IMR-90 (cell line): ENCODE results near the gene GALNT14. TPM values are rescaled to one million over a fixed set of nuclear protein-coding genes. Genes with fewer than 3 reads are reported as not detected.

ENCODE experiments used
- ATAC-seq: fragments of 200-7000 bp; cut with Tn5 transposase; 2 replicates; pipeline ENCODE4 v1.9.1; 2020; ENCODE audit warnings: low read depth, mild to moderate bottlenecking, moderate library complexity
- BruUV-seq: library from RNA; stranded (reverse); fragments of 400-500 nt; replicated peaks from 2 replicates; lab custom pipeline; 2021; lab: Mats Ljungman, UMichigan
- CTCF ChIA-PET: fragments of 300-600 bp; formaldehyde crosslinking; extraction: SDS; loops from one replicate; lab custom pipeline; 2021; ENCODE audit warnings: antibody characterized with exemption; lab: Yijun Ruan, JAX
- POLR2A ChIA-PET: fragments of 300-600 bp; sonication (Branson Sonifier 250); formaldehyde crosslinking; loops from one replicate; lab custom pipeline; 2022; ENCODE audit warnings: antibody characterized with exemption; ENCODE audit not compliant: unreplicated experiment; lab: Charles Lee
- DNase-seq: peaks from one replicate; pipeline ENCODE4 v3.0.0; 2013
- H2AFZ ChIP-seq: replicated peaks from 2 replicates; pipeline ENCODE3; 2013; ENCODE audit warnings: low read length, mild to moderate bottlenecking; ENCODE audit not compliant: poor library complexity
- H2AK5ac ChIP-seq: 2 replicates; pipeline ENCODE4 v1.6.1; 2013; ENCODE audit warnings: low read depth, low read length, inconsistent platforms
- H2AK9ac ChIP-seq: replicated peaks from 2 replicates; pipeline ENCODE3; 2013; ENCODE audit warnings: mild to moderate bottlenecking, low read depth, low read length, moderate library complexity; ENCODE audit not compliant: poor library complexity
- H2BK120ac ChIP-seq: 2 replicates; pipeline ENCODE4 v1.6.1; 2013; ENCODE audit warnings: low read depth, low read length, inconsistent platforms
- H2BK15ac ChIP-seq: 3 replicates; pipeline ENCODE4 v1.6.1; 2013; ENCODE audit warnings: low read depth, low read length, inconsistent platforms
- H2BK20ac ChIP-seq: 2 replicates; pipeline ENCODE4 v1.6.1; 2013; ENCODE audit warnings: low read depth, mild to moderate bottlenecking, inconsistent platforms, low read length, moderate library complexity
- H2BK5ac ChIP-seq: 2 replicates; pipeline ENCODE4 v1.6.1; 2013; ENCODE audit warnings: mild to moderate bottlenecking, low read depth, low read length, inconsistent platforms; ENCODE audit not compliant: poor library complexity, severe bottlenecking
- H3K14ac ChIP-seq: replicated peaks from 2 replicates; pipeline ENCODE4 v1.6.1; 2013; ENCODE audit warnings: low read depth, low read length, inconsistent platforms
- H3K18ac ChIP-seq: 2 replicates; pipeline ENCODE4 v1.6.1; 2013; ENCODE audit warnings: low read depth, low read length, control low read depth
- H3K23ac ChIP-seq: 2 replicates; pipeline ENCODE4 v1.6.1; 2013; ENCODE audit warnings: low read depth, low read length, inconsistent platforms
- H3K27ac ChIP-seq: 2 replicates; pipeline ENCODE4 v1.5.1; 2013; ENCODE audit warnings: mild to moderate bottlenecking, control low read depth, low read length; ENCODE audit not compliant: insufficient read depth
- H3K27me3 ChIP-seq: 2 replicates; pipeline ENCODE4 v1.6.1; 2013; ENCODE audit warnings: low read length; ENCODE audit not compliant: control insufficient read depth, insufficient read depth
- H3K36me3 ChIP-seq: 2 replicates; pipeline ENCODE4 v1.6.1; 2013; ENCODE audit warnings: low read length, mixed read lengths; ENCODE audit not compliant: control insufficient read depth, insufficient read depth
- H3K4ac ChIP-seq: 2 replicates; pipeline ENCODE4 v1.6.1; 2013; ENCODE audit warnings: low read depth, low read length, inconsistent platforms
- H3K4me1 ChIP-seq: 2 replicates; pipeline ENCODE4 v1.6.1; 2013; ENCODE audit warnings: low read length, mixed read lengths; ENCODE audit not compliant: control insufficient read depth, insufficient read depth
- H3K4me2 ChIP-seq: 2 replicates; pipeline ENCODE4 v1.6.1; 2013; ENCODE audit warnings: low read depth, mild to moderate bottlenecking, control low read depth, low read length, moderate library complexity
- H3K4me3 ChIP-seq: 2 replicates; pipeline ENCODE4 v1.5.1; 2013; ENCODE audit warnings: low read depth, mild to moderate bottlenecking, control low read depth, low read length, moderate library complexity; ENCODE audit not compliant: insufficient read depth
- H3K56ac ChIP-seq: 2 replicates; pipeline ENCODE4 v1.6.1; 2013; ENCODE audit warnings: low read length, inconsistent platforms; ENCODE audit not compliant: insufficient read depth; ENCODE audit errors: extremely low read depth
- H3K79me1 ChIP-seq, 2 experiments: 2 replicates each; pipeline ENCODE4 v1.6.1; 2013; ENCODE audit warnings: low read length in 2 of 2, inconsistent platforms in 1 of 2, low read depth in 1 of 2
- H3K9ac ChIP-seq: 2 replicates; pipeline ENCODE4 v1.6.1; 2013; ENCODE audit warnings: low read depth, low read length, control low read depth
- H3K9me1 ChIP-seq: 2 replicates; pipeline ENCODE4 v1.6.1; 2013; ENCODE audit warnings: low read length, inconsistent platforms; ENCODE audit not compliant: insufficient read depth
- H3K9me3 ChIP-seq: 2 replicates; pipeline ENCODE4 v1.6.1; 2013; ENCODE audit warnings: low read length; ENCODE audit not compliant: control insufficient read depth, insufficient read depth
- H4K20me1 ChIP-seq: 2 replicates; pipeline ENCODE4 v1.6.1; 2013; ENCODE audit warnings: low read length, inconsistent platforms; ENCODE audit not compliant: insufficient read depth
- H4K5ac ChIP-seq: 2 replicates; pipeline ENCODE4 v1.6.1; 2013; ENCODE audit warnings: mild to moderate bottlenecking, low read depth, low read length, control low read depth
- H4K8ac ChIP-seq, 2 experiments: 2 replicates each; pipeline ENCODE4 v1.6.1; 2013; ENCODE audit warnings: low read depth in 2 of 2, low read length in 2 of 2, control low read depth in 1 of 2, inconsistent platforms in 1 of 2
- H4K91ac ChIP-seq: 2 replicates; pipeline ENCODE4 v1.6.1; 2013; ENCODE audit warnings: low read depth, low read length, inconsistent platforms; ENCODE audit not compliant: insufficient read depth
- BHLHE40 ChIP-seq: fragments of 150-350 bp; IDR thresholded peaks from 2 replicates; pipeline ENCODE4 v1.6.1; 2016; ENCODE audit warnings: mild to moderate bottlenecking, low read depth, low read length
- CHD1 ChIP-seq: IDR thresholded peaks from 2 replicates; pipeline ENCODE4 v1.6.1; 2012; ENCODE audit warnings: low read depth, low read length, improper control_type of control experiment
- FOS ChIP-seq: fragments of 150-350 bp; IDR thresholded peaks from 2 replicates; pipeline ENCODE4 v1.6.1; 2016; ENCODE audit warnings: low read depth, low read length
- MAFK ChIP-seq: IDR thresholded peaks from 2 replicates; pipeline ENCODE4 v1.6.1; 2012; ENCODE audit warnings: low read depth, low read length, improper control_type of control experiment
- MAZ ChIP-seq: IDR thresholded peaks from 2 replicates; pipeline ENCODE4 v1.6.1; 2012; ENCODE audit warnings: low read depth, mild to moderate bottlenecking, low read length, improper control_type of control experiment, moderate library complexity, borderline replicate concordance
- MXI1 ChIP-seq: IDR thresholded peaks from 2 replicates; pipeline ENCODE4 v1.6.1; 2012; ENCODE audit warnings: low read depth, mild to moderate bottlenecking, low read length, moderate library complexity, borderline replicate concordance
- NFE2L2 ChIP-seq: fragments of 150-350 bp; IDR thresholded peaks from 2 replicates; pipeline ENCODE4 v1.6.1; 2016; ENCODE audit warnings: low read depth, mild to moderate bottlenecking, low read length
- RAD21 ChIP-seq: IDR thresholded peaks from 2 replicates; pipeline ENCODE4 v1.6.1; 2012; ENCODE audit warnings: low read length, improper control_type of control experiment
- RCOR1 ChIP-seq: IDR thresholded peaks from 2 replicates; pipeline ENCODE4 v1.6.1; 2012; ENCODE audit warnings: mild to moderate bottlenecking, low read length, improper control_type of control experiment; ENCODE audit not compliant: insufficient replicate concordance
- RFX5 ChIP-seq: IDR thresholded peaks from 2 replicates; pipeline ENCODE4 v1.8.0; 2012; ENCODE audit warnings: low read depth, mild to moderate bottlenecking, low read length, moderate library complexity
- SMC3 ChIP-seq: fragments of 150-350 bp; IDR thresholded peaks from 2 replicates; pipeline ENCODE4 v1.6.1; 2016; ENCODE audit warnings: low read depth, mild to moderate bottlenecking, antibody characterized with exemption, low read length, moderate library complexity
- WGBS, 2 experiments: methylation state at CpG; one replicate each; pipeline versions ENCODE4 v1.1.5 to v1.1.7; 2013; ENCODE audit warnings: missing lambda C conversion rate in 2 of 2; ENCODE audit not compliant: insufficient read length in 1 of 2; ENCODE audit errors: extremely low coverage in 2 of 2; 5-methylcytosine and 5-hydroxymethylcytosine counted together
- dilution Hi-C: fragments of 300-500 bp; cut with HindIII; formaldehyde crosslinking; loops from one replicate; pipeline ENCODE4 v1.14.3; 2018; ENCODE audit warnings: low sequenced_read_pairs; ENCODE audit not compliant: unreplicated experiment
- in situ Hi-C: fragments of 300-500 bp; cut with MboI; formaldehyde crosslinking; loops from 3 replicates; pipeline ENCODE4 v1.14.3; 2019; ENCODE audit warnings: low sequenced_read_pairs, inconsistent platforms, mixed read lengths
- intact Hi-C: fragments of 100-400 bp; cut with micrococcal nuclease; formaldehyde crosslinking; loops from 2 replicates; pipeline ENCODE4 v1.10.0; 2022
- polyA plus RNA-seq, 3 experiments: library from polyadenylated mRNA; depleted of rRNA; stranded (reverse); fragments of >200 nt; gene quantifications; 2 replicates each; pipeline ENCODE4 v1.2.3, GENCODE V29; 2012; ENCODE audit warnings: low replicate concordance in 1 of 3
- total RNA-seq: library from RNA; depleted of rRNA; stranded (reverse); fragments of >200 nt; gene quantifications from 2 replicates; pipeline ENCODE4 v1.2.3, GENCODE V29; 2012
- TF ChIP-seq, protein P1 (sequence below): conservative IDR thresholded peaks from 2 replicates; pipeline ENCODE4 v1.5.1; 2012; ENCODE audit warnings: mild to moderate bottlenecking, low read depth, low read length, improper control_type of control experiment
- TF ChIP-seq, protein P2 (sequence below): fragments of 150-350 bp; IDR thresholded peaks from 2 replicates; pipeline ENCODE4 v1.6.1; 2016; ENCODE audit warnings: low read depth, mild to moderate bottlenecking, low read length, moderate library complexity, borderline replicate concordance

Gene GALNT14
- total and polyA plus RNA-seq, 2 of the 4 experiments (the other 2 are of a cell fraction), result 0.15 to 0.18 TPM

DNA sequence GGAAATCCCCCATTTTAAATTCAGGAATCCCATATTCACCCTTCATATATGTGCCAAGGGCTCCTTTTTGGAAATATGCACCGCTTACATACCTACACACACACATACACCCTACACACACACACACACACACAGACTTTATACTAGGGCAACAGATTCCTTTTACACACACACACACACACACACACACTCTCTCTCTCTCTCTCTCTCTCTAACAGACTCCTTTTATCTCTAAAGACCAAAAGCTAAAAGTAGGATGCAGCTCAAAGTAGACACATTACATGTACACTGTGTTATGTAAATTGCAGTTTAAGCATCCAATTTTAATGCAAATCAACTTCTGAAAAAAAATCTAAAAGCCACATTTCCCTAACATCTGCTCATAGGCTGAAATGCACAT lies 200.0 kb downstream of the GALNT14 start:
- Histone ChIP-seq H4K5ac (no peak overlapping the region), H3K27ac (no peak overlapping the region), H4K91ac (no peak overlapping the region), H3K27me3 (no peaks in the 10 kb centered on the region; the same call in 1 of the 2 replicates), H2BK15ac (no peak overlapping the region), H3K4me3 (no peak overlapping the region), H2AFZ (no peak overlapping the region), H3K36me3 (no peaks in the 10 kb centered on the region), H3K18ac (no peak overlapping the region), H3K4me1 (no peaks in the 10 kb centered on the region), H2BK20ac (no peak overlapping the region), H4K8ac (no peak overlapping the region), H2BK120ac (no peak overlapping the region), H3K79me1 (no peaks in the 10 kb centered on the region), H3K23ac (no peak overlapping the region), H3K14ac (no peak overlapping the region), H3K4me2 (no peak overlapping the region), H2AK9ac (no peak overlapping the region), H3K56ac (no peak overlapping the region), H3K4ac (no peak overlapping the region), H3K9me1 (no peaks in the 10 kb centered on the region), H2AK5ac (no peak overlapping the region), H3K9me3 (no peaks in the 10 kb centered on the region), H2BK5ac (no peak overlapping the region), H4K20me1 (no peaks in the 10 kb centered on the region), H3K9ac (no peak overlapping the region)
- ATAC-seq, result no peak
- TF ChIP-seq FOS (no peak), SMC3 (no peak), NFE2L2 (no peak), CHD1 (no peak), BHLHE40 (no peak), RFX5 (no peak), MAFK (no peak), RCOR1 (no peak), MXI1 (no peak), RAD21 (no peak), MAZ (no peak)
- TF ChIP-seq, protein P1, sequence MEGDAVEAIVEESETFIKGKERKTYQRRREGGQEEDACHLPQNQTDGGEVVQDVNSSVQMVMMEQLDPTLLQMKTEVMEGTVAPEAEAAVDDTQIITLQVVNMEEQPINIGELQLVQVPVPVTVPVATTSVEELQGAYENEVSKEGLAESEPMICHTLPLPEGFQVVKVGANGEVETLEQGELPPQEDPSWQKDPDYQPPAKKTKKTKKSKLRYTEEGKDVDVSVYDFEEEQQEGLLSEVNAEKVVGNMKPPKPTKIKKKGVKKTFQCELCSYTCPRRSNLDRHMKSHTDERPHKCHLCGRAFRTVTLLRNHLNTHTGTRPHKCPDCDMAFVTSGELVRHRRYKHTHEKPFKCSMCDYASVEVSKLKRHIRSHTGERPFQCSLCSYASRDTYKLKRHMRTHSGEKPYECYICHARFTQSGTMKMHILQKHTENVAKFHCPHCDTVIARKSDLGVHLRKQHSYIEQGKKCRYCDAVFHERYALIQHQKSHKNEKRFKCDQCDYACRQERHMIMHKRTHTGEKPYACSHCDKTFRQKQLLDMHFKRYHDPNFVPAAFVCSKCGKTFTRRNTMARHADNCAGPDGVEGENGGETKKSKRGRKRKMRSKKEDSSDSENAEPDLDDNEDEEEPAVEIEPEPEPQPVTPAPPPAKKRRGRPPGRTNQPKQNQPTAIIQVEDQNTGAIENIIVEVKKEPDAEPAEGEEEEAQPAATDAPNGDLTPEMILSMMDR, result no peak
- TF ChIP-seq, protein P2, sequence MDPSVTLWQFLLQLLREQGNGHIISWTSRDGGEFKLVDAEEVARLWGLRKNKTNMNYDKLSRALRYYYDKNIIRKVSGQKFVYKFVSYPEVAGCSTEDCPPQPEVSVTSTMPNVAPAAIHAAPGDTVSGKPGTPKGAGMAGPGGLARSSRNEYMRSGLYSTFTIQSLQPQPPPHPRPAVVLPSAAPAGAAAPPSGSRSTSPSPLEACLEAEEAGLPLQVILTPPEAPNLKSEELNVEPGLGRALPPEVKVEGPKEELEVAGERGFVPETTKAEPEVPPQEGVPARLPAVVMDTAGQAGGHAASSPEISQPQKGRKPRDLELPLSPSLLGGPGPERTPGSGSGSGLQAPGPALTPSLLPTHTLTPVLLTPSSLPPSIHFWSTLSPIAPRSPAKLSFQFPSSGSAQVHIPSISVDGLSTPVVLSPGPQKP, result no peak
- in situ Hi-C loops, result no loop called here
- no peak for DNase-seq
- POLR2A ChIA-PET, result no interaction called here
- intact Hi-C loops, result no loop called here
- dilution Hi-C loops, result no loop called here
- whole genome bisulfite sequencing, 2 experiments, result 20% methylated on average over 1 of the region's 1 CpG; no CpG with 5 or more reads in 1 of the 2 experiments
- CTCF ChIA-PET, result interaction anchor here (0.6 kb wide), 1 partner anchor 56 kb away, joined by 3 read pairs; no protein-coding TSS in a partner anchor
- BruUV-seq, result no TSS peak
